ENCODE results near the gene IKBIP. TPM values are rescaled to one million over a fixed set of nuclear protein-coding genes. Genes with fewer than 3 reads are reported as not detected.

The IKBIP gene
- total RNA-seq, 4 donors from 2014 or later, result 0.40 to 6.8 (median 3.0) TPM; not detected in 1

DNA sequence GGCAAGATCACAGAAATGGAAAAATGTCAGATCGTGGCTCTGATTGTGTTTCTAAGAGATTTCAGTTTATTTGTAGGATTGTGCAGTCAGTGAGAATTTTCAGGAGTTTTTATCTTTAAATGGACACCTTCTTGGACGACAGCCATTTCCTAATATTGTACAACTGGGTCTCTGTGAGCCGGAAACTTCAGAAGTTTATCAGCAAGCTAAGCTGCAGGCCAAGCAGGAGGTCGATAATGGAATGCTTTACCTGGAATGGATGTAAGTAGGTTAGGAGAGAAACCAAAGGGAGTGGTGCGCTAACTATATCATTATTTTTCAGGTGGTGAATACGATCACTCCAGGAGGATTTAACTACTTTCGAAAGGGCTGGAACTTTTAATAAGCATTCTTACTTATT, 26.9 kb upstream of the IKBIP start:
- Histone ChIP-seq H3K4me1 (no peaks in the 10 kb centered on the region), H3K27me3 (no peaks in the 10 kb centered on the region), H3K4me3 (no peak overlapping the region), H3K36me3 (peaks cover 0 to 54% (median 20%) of the 10 kb centered on the region in 4 donors), H3K9me3 (no peaks in the 10 kb centered on the region), H3K27ac (no peak overlapping the region)
- TF ChIP-seq POLR2A (IDR thresholded peaks at IDR 0.05), result no peak
- TF ChIP-seq EP300 (IDR thresholded peaks at IDR 0.05; ENCODE audit: low read depth), result no peak
- TF ChIP-seq POLR2AphosphoS5 (IDR thresholded peaks at IDR 0.05), result no peak
- TF ChIP-seq, protein P1, sequence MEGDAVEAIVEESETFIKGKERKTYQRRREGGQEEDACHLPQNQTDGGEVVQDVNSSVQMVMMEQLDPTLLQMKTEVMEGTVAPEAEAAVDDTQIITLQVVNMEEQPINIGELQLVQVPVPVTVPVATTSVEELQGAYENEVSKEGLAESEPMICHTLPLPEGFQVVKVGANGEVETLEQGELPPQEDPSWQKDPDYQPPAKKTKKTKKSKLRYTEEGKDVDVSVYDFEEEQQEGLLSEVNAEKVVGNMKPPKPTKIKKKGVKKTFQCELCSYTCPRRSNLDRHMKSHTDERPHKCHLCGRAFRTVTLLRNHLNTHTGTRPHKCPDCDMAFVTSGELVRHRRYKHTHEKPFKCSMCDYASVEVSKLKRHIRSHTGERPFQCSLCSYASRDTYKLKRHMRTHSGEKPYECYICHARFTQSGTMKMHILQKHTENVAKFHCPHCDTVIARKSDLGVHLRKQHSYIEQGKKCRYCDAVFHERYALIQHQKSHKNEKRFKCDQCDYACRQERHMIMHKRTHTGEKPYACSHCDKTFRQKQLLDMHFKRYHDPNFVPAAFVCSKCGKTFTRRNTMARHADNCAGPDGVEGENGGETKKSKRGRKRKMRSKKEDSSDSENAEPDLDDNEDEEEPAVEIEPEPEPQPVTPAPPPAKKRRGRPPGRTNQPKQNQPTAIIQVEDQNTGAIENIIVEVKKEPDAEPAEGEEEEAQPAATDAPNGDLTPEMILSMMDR (IDR thresholded peaks at IDR 0.05), result no peak
- WGBS, 2 donors (ENCODE audit: low coverage in 1 of 2), result 88 to 91% methylated on average over 6 to 7 of the region's 7 CpGs
- intact Hi-C loops (cut with DNase I; ENCODE audit: low total_unique reads) (no loop called here), in situ Hi-C loops (cut with MboI; ENCODE audit: low pct_ligation_motif_present in 1 of 4, low pct_unique_long_range_greater_than_20kb in 1 of 4, low sequenced_read_pairs in 3 of 4) (loop anchor here in 1 of 4 donors (25.0 kb wide), 1 partner anchor 109 kb away; no protein-coding TSS in a partner anchor)
- DNase-seq, result no peak

DNA sequence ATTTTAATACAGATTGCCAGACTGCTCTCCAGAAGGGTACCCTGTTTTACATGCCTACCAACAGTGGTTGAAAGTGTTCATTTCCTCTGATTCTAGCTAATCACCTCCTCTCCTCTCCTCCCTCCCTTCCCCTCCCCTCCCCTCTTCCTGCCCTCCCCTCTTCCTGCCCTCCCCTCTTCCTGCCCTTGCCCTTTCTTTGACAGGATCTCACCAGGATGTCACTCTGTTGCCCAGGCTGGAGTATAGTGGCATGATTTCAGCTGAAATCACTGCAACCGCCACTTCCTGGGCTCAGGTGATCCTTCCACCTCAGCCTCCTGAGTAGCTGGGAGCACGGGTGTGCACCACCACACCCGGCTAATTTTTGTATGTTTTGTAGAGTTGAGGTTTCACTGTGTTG, 25.2 kb upstream of the IKBIP start:
- Histone ChIP-seq H3K27me3 (no peaks in the 10 kb centered on the region), H3K9me3 (no peaks in the 10 kb centered on the region), H3K36me3 (peaks cover 0 to 69% (median 25%) of the 10 kb centered on the region in 4 donors), H3K27ac (no peak overlapping the region), H3K4me3 (no peak overlapping the region), H3K4me1 (no peaks in the 10 kb centered on the region)
- 81 to 100% methylated on average over 3 of the region's 3 CpGs for WGBS, 2 donors (ENCODE audit: low coverage in 1 of 2)
- in situ Hi-C loops (cut with MboI; ENCODE audit: low pct_ligation_motif_present in 1 of 4, low pct_unique_long_range_greater_than_20kb in 1 of 4, low sequenced_read_pairs in 3 of 4), result loop anchor here in 1 of 4 donors (25.0 kb wide), 1 partner anchor 107 kb away; no protein-coding TSS in a partner anchor
- intact Hi-C loops (cut with DNase I; ENCODE audit: low total_unique reads), result no loop called here
- no peak for TF ChIP-seq EP300 (IDR thresholded peaks at IDR 0.05; ENCODE audit: low read depth)
- TF ChIP-seq POLR2A (IDR thresholded peaks at IDR 0.05), result no peak
- TF ChIP-seq, protein P1 (IDR thresholded peaks at IDR 0.05), result no peak
- TF ChIP-seq POLR2AphosphoS5 (IDR thresholded peaks at IDR 0.05), result no peak
- DNase-seq, result no peak

DNA sequence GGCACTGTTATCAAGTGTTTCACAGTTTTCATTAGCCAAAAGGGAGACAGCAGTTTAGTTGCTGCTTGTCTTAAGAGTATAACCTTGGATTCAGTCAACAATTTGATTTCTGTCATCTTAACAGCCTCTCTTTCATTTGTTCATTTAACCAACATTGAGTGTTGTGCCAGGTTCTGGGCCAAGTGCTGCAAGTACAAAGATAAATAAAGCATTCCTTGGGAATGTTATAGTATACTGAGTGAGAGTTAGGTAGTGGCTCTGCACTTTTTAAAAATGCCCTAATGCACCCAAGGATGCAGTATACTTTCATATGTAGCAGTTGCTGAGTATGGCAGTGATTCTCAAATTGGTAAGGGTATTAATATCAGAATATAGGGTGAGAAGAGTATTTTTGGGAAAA, 15.9 kb upstream of the IKBIP start:
- no peak for DNase-seq
- no peaks in the 10 kb centered on the region for H3K27me3 ChIP-seq
- no peak overlapping the region for H3K27ac ChIP-seq
- no peaks in the 10 kb centered on the region for H3K4me1 ChIP-seq
- no peaks in the 10 kb centered on the region for H3K9me3 ChIP-seq
- no peak for TF ChIP-seq POLR2AphosphoS5 (IDR thresholded peaks at IDR 0.05)
- intact Hi-C loops (cut with DNase I; ENCODE audit: low total_unique reads), result no loop called here
- H3K4me3 ChIP-seq, result no peak overlapping the region
- in situ Hi-C loops (cut with MboI; ENCODE audit: low pct_ligation_motif_present in 1 of 4, low pct_unique_long_range_greater_than_20kb in 1 of 4, low sequenced_read_pairs in 3 of 4), result loop anchor here in 1 of 4 donors (25.0 kb wide), 1 partner anchor 98 kb away; no protein-coding TSS in a partner anchor
- H3K36me3 ChIP-seq, result peaks cover 0 to 65% (median 20%) of the 10 kb centered on the region in 4 donors

DNA sequence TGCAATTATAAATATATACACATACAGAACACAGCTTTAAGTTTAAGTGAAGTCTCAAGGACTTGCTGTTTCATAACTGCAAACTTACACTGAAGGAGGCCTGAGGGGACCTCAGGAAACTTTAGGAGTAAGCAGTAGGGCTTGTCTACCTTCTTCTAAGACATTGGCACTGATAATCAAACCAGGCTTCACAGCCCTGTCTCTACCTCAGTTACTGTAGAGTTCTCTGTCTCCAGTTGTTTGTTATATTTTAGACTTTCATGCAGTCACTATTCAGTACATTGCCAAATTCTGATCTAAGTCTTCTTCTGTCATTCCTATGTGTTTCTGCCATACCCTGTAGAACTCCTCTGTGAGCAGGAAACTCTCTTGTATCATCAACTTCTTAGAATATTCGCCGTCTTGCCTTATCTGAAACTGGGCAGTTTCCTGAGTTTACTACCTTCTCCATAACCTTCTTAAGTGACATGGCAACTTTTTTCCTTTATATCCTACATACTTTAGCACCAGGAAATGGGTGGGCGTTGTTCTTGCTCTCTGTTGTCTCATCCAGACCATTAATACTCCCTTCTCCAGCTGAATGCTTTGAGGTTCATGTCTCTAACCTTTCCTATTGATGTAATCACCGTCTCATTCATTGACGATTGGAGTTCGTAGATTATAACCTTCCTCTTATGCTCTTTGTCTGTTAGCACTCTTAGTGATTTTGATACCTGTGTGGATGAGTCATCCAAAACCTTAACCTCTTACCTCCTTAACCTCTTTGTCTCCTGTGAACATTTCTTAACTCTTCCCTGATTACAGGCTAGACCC, 11.9 kb upstream of the IKBIP start:
- no peak for DNase-seq
- no peaks in the 10 kb centered on the region for H3K27me3 ChIP-seq
- no peaks in the 10 kb centered on the region for H3K4me1 ChIP-seq
- in situ Hi-C loops (cut with MboI; ENCODE audit: low pct_ligation_motif_present in 1 of 4, low pct_unique_long_range_greater_than_20kb in 1 of 4, low sequenced_read_pairs in 3 of 4) (loop anchor here in 2 of 4 donors (10.0 to 25.0 kb wide), 2 partner anchors 92 to 94 kb away; no protein-coding TSS in a partner anchor), intact Hi-C loops (cut with DNase I; ENCODE audit: low total_unique reads) (no loop called here)
- 42 to 58% methylated on average over 3 to 6 of the region's 6 CpGs for WGBS, 2 donors (ENCODE audit: low coverage in 1 of 2)
- H3K9me3 ChIP-seq, result no peaks in the 10 kb centered on the region
- H3K27ac ChIP-seq, result no peak overlapping the region
- TF ChIP-seq, protein P1 (IDR thresholded peaks at IDR 0.05), result no peak
- TF ChIP-seq POLR2A (IDR thresholded peaks at IDR 0.05), result no peak
- no peak for TF ChIP-seq EP300 (IDR thresholded peaks at IDR 0.05; ENCODE audit: low read depth)
- TF ChIP-seq POLR2AphosphoS5 (IDR thresholded peaks at IDR 0.05), result no peak
- peaks cover 0 to 38% (median 4%) of the 10 kb centered on the region in 4 donors for H3K36me3 ChIP-seq
- H3K4me3 ChIP-seq, result no peak overlapping the region

All from transverse colon (tissue), 4 donors.